PFSK-1 (cell line): ENCODE measurements around the gene RIT2.

Experiments
- FOXP2 ChIP-seq: optimal IDR thresholded peaks from 2 replicates; pipeline ENCODE3; 2011; ENCODE audit warnings: borderline replicate concordance, control low read depth, inconsistent platforms; ENCODE audit not compliant: insufficient read depth; ENCODE audit errors: extremely low read length, extremely low read depth
- POLR2AphosphoS5 ChIP-seq: IDR thresholded peaks from 2 replicates; pipeline ENCODE4 v1.6.1; 2012; ENCODE audit warnings: low read depth, mild to moderate bottlenecking, control low read depth, low read length, moderate library complexity
- REST ChIP-seq, 2 experiments: IDR thresholded peaks; 2 replicates each; pipeline versions ENCODE4 v1.6.1 to v1.8.0; 2011 to 2012; ENCODE audit warnings: low read depth in 2 of 2, low read length in 2 of 2, control low read depth in 1 of 2, inconsistent platforms in 1 of 2, mild to moderate bottlenecking in 1 of 2, moderate library complexity in 1 of 2; ENCODE audit not compliant: insufficient read depth in 1 of 2
- SIN3A ChIP-seq: IDR thresholded peaks from 2 replicates; pipeline ENCODE4 v1.6.1; 2012; ENCODE audit warnings: mild to moderate bottlenecking, low read length, moderate library complexity, borderline replicate concordance; ENCODE audit not compliant: insufficient read depth

- TF ChIP-seq REST (IDR thresholded peaks at IDR 0.05; ENCODE audit: insufficient read depth in 1 of 2, low read depth in 2 of 2, low read length in 2 of 2) (no peak), FOXP2 (no peak), POLR2AphosphoS5 (no peak), SIN3A (no peak)
Observed at GRCh38 chr18:42956287-42956686, 159.2 kb downstream of the RIT2 start.
